SJCRH30 (cell line): Measurements from ENCODE around the gene CDYL. TPM values are rescaled to one million over a fixed set of nuclear protein-coding genes. Genes with fewer than 3 reads are reported as not detected.

Source experiments
- DNase-seq, 2 experiments: peaks; one replicate each; pipeline ENCODE4 v3.0.0-alpha.2; 2015 to 2020
- H3K27ac ChIP-seq: fragments of 250-450 bp; sonication (Bioruptor Pico); 2 replicates; pipeline ENCODE4 v1.5.1; 2020; ENCODE audit warnings: mild to moderate bottlenecking, moderate library complexity
- H3K27me3 ChIP-seq: fragments of 250-450 bp; sonication (Bioruptor Pico); 2 replicates; pipeline ENCODE4 v1.5.1; 2020; ENCODE audit warnings: mild to moderate bottlenecking, moderate library complexity
- H3K36me3 ChIP-seq: fragments of 250-450 bp; sonication (Bioruptor Pico); 2 replicates; pipeline ENCODE4 v1.5.1; 2020; ENCODE audit warnings: mild to moderate bottlenecking, moderate library complexity
- H3K4me1 ChIP-seq: fragments of 250-450 bp; sonication (Bioruptor Pico); 2 replicates; pipeline ENCODE4 v1.5.1; 2020; ENCODE audit warnings: mild to moderate bottlenecking, moderate library complexity
- H3K4me3 ChIP-seq: fragments of 250-450 bp; sonication (Bioruptor Pico); 2 replicates; pipeline ENCODE4 v1.5.1; 2020; ENCODE audit warnings: mild to moderate bottlenecking, moderate library complexity
- H3K9me3 ChIP-seq: fragments of 250-450 bp; sonication (Bioruptor Pico); replicated peaks from 2 replicates; pipeline ENCODE4 v1.5.1; 2020; ENCODE audit warnings: mild to moderate bottlenecking, moderate library complexity
- total RNA-seq: library from RNA; depleted of rRNA; stranded (reverse); fragments of >200 nt; shearing (Covaris generic); gene quantifications from 2 replicates; pipeline ENCODE4 v1.2.3, GENCODE V29; 2014

The CDYL gene
- total RNA-seq, 1 experiment from 2014 or later: 68.7 TPM

DNA sequence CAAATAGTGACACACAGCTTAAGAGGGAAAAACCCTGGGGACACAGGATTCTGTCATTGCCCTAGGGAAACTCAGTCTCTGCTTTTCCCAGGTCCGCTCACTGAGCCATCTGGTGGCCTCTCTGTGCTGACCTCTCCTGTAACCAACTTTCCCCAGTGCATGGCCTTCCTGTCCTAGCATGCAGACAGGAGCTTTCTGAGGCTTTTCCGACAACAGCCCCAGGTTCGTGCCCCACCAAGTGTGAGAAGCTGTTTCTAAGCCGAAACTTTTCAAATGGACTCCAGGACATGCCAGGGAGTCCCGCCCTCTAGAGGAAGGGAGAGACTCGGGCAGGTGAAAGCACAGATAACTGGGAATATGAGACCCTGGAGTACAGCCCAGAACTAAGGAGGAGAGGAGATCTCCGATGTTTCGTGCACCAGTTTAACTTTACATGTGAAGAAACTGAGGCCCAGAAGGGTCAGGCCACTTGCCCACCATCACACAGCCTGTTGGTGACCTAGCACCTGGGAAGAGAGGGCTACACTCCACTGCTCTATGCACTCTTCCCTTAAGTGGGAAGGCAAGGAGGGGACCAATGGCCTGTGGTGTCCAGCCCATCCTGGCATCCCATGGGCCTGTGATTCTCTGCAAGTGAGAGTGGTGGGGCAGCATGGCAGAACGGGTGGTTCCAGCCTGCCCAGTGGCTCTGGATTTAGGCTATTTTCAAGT, 181.5 kb downstream of the CDYL start:
- DNase-seq: peak in 1 of 2 experiments; percentile 22
- no peaks in the 10 kb centered on the region for H3K4me1 ChIP-seq
- no peak overlapping the region for H3K27ac ChIP-seq
- H3K27me3 ChIP-seq: no peaks in the 10 kb centered on the region
- H3K9me3 ChIP-seq: no peaks in the 10 kb centered on the region
- H3K4me3 ChIP-seq: no peak overlapping the region
- H3K36me3 ChIP-seq: peaks cover 5% of the 10 kb centered on the region; the same call in 1 of the 2 replicates

DNA sequence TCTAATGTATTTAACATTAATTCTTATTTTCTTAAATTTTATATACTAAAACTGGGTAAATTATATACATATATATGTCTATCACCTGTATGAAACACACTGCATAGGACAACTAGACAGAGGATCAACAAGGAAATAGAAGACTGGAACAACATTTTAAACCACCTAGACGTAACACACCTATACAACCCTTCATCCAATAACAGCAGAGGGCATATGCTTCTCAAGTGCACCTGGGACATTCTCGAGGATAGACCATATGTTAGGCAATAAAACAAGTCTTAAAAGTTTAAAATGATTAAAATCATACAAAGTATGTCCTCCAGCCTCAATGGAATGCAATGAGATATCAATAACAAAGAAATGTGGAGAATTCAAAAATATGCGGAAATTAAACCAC, 182.4 kb downstream of the CDYL start:
- Histone ChIP-seq H3K36me3 (peaks cover 5% of the 10 kb centered on the region; the same call in 1 of the 2 replicates), H3K4me3 (no peak overlapping the region), H3K9me3 (no peaks in the 10 kb centered on the region), H3K27ac (no peak overlapping the region), H3K27me3 (no peaks in the 10 kb centered on the region), H3K4me1 (no peaks in the 10 kb centered on the region)
- DNase-seq: no peak

GRCh38 chr6:4961322-4962168, 185.3 kb downstream of the CDYL start:
- Histone ChIP-seq H3K4me3 (no peak overlapping the region), H3K36me3 (no peaks in the 10 kb centered on the region), H3K27me3 (no peaks in the 10 kb centered on the region), H3K9me3 (no peaks in the 10 kb centered on the region), H3K27ac (no peak overlapping the region), H3K4me1 (no peaks in the 10 kb centered on the region)
- no peak for DNase-seq

GRCh38 chr6:4962905-4963304, 186.7 kb downstream of the CDYL start:
- DNase-seq: no peak
- H3K9me3 ChIP-seq: no peaks in the 10 kb centered on the region
- H3K4me3 ChIP-seq: no peak overlapping the region
- H3K4me1 ChIP-seq: no peaks in the 10 kb centered on the region
- H3K27ac ChIP-seq: no peak overlapping the region
- no peaks in the 10 kb centered on the region for H3K36me3 ChIP-seq
- no peaks in the 10 kb centered on the region for H3K27me3 ChIP-seq

- DNase-seq: no peak
- no peaks in the 10 kb centered on the region for H3K4me1 ChIP-seq
- H3K36me3 ChIP-seq: no peaks in the 10 kb centered on the region
- H3K27ac ChIP-seq: no peak overlapping the region
- no peaks in the 10 kb centered on the region for H3K27me3 ChIP-seq
- H3K4me3 ChIP-seq: no peak overlapping the region
- no peaks in the 10 kb centered on the region for H3K9me3 ChIP-seq
Observed at GRCh38 chr6:4964675-4965561, 188.7 kb downstream of the CDYL start.

DNA sequence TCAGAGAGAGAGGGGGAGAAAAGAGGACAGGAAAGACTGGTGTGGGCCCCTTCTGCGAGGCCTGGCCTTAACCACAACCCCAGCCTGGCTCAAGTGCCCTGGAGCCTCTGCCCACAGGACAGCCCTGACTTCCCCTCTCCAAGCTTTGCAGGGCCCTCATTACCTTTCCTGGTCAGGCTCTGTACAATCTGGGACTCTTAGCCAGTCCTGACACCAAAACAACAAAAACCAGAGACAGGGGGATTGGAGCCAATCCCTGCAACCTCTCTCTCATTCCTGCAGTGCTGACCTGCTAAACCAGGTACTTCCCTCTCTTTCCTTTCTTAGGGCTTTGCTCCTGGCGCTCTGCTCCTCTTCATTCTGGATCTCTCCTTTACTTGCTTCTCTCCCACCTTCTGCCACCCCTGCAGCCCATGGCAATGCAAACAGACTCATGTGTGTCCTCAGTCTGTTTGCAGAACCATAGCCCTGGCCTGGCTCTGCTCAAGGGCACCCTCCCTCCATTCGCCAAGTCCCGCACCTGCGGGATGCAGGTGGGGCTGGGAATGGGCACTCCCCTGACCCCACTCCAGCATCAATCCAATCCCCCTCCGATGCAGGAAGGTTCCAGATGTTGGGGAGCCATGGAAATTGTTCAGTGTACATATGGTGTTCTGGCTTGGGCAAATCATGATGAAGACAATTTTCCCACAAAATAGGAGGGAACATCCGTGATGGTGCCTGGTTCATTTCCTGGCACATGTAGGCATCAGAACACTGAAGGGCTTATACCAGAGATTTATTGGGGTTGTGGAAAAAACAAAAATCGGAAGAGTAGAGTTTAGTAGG, 189.6 kb downstream of the CDYL start:
- H3K27me3 ChIP-seq: no peaks in the 10 kb centered on the region
- H3K4me1 ChIP-seq: no peaks in the 10 kb centered on the region
- H3K9me3 ChIP-seq: no peaks in the 10 kb centered on the region
- no peak for DNase-seq
- no peak overlapping the region for H3K4me3 ChIP-seq
- no peak overlapping the region for H3K27ac ChIP-seq
- no peaks in the 10 kb centered on the region for H3K36me3 ChIP-seq

- H3K4me1 ChIP-seq: no peaks in the 10 kb centered on the region
- H3K9me3 ChIP-seq: no peaks in the 10 kb centered on the region
- DNase-seq: no peak
- no peaks in the 10 kb centered on the region for H3K27me3 ChIP-seq
- H3K4me3 ChIP-seq: no peak overlapping the region
- H3K36me3 ChIP-seq: no peaks in the 10 kb centered on the region
- no peak overlapping the region for H3K27ac ChIP-seq
Observed at GRCh38 chr6:4967301-4968030, 191.3 kb downstream of the CDYL start.

DNA sequence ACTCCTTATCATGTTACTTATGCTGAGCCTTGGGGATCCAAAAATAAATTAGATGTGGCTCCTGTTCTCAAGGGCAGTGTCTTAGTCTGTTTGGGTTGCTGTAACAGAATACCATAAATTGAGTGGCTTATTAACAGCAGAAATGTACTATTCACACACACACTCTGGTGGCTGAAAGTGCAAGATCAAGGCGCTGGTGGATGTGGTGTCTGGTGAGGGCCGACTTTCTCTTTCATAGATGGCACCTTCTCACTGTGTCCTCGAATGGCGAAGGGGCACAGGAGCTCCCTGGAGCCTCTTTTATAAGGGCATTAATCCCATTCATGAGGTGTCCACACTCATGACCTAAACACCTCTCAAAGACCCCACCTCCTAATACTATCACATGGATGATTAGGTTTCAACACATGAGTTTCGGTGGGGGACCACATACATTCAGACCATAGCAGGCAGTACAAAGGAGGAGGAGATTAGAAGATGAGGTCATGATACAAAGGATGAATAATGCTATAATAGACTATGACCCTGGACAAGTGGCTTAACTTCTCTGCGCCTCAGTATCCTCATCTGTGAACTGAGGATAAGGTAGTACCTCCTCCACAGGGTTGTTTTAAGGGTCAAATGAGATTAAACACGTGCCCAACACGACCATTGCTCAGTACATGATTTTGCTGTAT, 193.5 kb downstream of the CDYL start:
- H3K27me3 ChIP-seq: no peaks in the 10 kb centered on the region
- DNase-seq: no peak
- no peak overlapping the region for H3K4me3 ChIP-seq
- H3K36me3 ChIP-seq: no peaks in the 10 kb centered on the region
- no peaks in the 10 kb centered on the region for H3K9me3 ChIP-seq
- no peak overlapping the region for H3K27ac ChIP-seq
- H3K4me1 ChIP-seq: peaks cover 4% of the 10 kb centered on the region; the same call in 1 of the 2 replicates

DNA sequence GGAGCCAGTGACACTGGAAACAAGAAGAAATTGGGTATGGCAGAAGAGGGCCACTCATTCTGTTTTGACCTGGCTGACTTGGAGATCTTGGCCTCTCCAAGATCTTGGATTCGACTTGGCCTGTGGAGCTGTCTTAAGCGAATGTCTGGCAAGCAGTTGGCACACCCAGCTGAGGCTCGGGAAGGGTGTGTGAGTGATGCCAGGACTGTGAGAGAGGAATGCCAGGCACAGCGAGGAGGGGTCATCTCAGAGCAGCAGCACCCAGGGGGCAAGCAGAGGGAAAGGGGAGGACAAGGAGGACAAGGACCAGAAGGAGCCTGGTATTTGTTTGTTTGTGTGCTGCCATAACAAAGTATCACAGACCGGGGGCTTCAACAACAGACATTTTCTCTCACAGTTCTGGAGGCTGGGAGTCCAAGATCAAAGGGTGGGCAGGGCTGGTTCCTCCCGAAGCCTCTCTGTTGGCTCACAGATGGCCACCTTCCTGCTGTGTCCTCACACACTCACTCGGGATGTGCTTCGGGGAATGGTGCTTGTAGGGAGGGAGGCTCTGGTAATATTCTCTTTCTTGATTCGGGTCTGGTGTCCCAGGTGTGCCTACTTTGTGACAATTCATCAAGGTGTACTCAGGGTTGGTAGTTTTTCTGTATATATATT, 194.7 kb downstream of the CDYL start:
- no peak for DNase-seq
- Histone ChIP-seq H3K27ac (no peak overlapping the region), H3K4me1 (peaks cover 4% of the 10 kb centered on the region; the same call in 1 of the 2 replicates), H3K27me3 (no peaks in the 10 kb centered on the region), H3K9me3 (no peaks in the 10 kb centered on the region), H3K36me3 (no peaks in the 10 kb centered on the region), H3K4me3 (no peak overlapping the region)

GRCh38 chr6:4971851-4972250, 195.6 kb downstream of the CDYL start:
- H3K36me3 ChIP-seq: no peaks in the 10 kb centered on the region
- peaks cover 4% of the 10 kb centered on the region; the same call in 1 of the 2 replicates for H3K4me1 ChIP-seq
- no peak overlapping the region for H3K4me3 ChIP-seq
- no peaks in the 10 kb centered on the region for H3K27me3 ChIP-seq
- H3K27ac ChIP-seq: no peak overlapping the region
- no peak for DNase-seq
- H3K9me3 ChIP-seq: no peaks in the 10 kb centered on the region

DNA sequence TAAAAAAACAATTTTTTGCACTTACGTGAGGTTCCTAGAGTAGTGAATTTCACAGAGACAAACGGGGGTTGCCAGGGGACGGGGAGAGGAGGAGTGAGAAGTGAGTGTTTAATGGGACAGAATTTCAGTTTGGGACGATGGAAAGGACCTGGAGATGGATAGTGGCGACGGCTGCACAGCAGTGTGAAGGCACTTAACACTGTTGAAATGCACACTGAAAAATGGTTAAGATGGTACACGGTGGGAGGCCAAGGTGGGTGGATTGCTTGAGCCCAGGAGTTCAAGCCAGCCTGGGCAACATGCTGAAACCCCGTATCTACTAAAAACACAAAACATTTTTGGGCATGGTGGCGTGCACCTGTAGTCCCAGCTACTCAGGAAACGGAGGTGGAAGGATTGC, 196.2 kb downstream of the CDYL start:
- no peak overlapping the region for H3K4me3 ChIP-seq
- no peaks in the 10 kb centered on the region for H3K36me3 ChIP-seq
- DNase-seq: no peak
- H3K27ac ChIP-seq: no peak overlapping the region
- H3K9me3 ChIP-seq: no peaks in the 10 kb centered on the region
- H3K4me1 ChIP-seq: peaks cover 4% of the 10 kb centered on the region; the same call in 1 of the 2 replicates
- no peaks in the 10 kb centered on the region for H3K27me3 ChIP-seq

DNA sequence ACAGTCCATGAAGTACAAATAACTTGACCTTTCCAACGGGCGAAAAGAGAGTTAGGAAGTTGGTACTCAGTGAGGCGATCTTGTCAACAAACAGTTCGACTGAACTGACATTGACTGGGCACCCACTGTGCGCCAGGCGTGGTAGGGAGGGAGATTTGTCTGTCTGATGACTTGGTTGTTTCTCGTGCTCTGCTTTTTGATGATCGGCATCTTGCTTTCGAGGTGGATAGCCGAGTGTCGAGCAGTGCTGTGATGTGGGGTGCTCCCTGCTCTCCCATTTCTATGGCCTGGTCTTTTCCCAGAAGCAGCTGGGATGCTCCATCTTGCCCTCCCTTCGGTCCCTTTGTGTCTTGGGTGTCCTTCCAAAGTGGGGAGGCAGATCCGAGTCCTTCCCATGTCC, 197.2 kb downstream of the CDYL start:
- peak overlapping the region; percentile 20 for H3K27ac ChIP-seq
- H3K4me1 ChIP-seq: peaks cover 4% of the 10 kb centered on the region; the same call in 1 of the 2 replicates
- no peak overlapping the region for H3K4me3 ChIP-seq
- no peak for DNase-seq
- H3K27me3 ChIP-seq: no peaks in the 10 kb centered on the region
- no peaks in the 10 kb centered on the region for H3K36me3 ChIP-seq
- no peaks in the 10 kb centered on the region for H3K9me3 ChIP-seq
